ENCODE data around the gene CRBN.

CRBN gene

GRCh38 chr3:3179407-3180094 is at the start of gene CRBN:
Gene CRBN (minus strand): TSS chr3:3179691. CDS start chr3:3179687, 4 bp downstream.
- H3K4me3 ChIP-seq (ENCODE audit: low read length) = peak within 1 kb of the TSS; percentile 99
- TF ChIP-seq ZNF274 (IDR thresholded peaks at IDR 0.05; ENCODE audit: low read depth, low read length) = no peak

- TF ChIP-seq ZNF274 (IDR thresholded peaks at IDR 0.05; ENCODE audit: low read depth, low read length) = no peak
- H3K4me3 ChIP-seq (ENCODE audit: low read length) = no peak overlapping the region
Observed at GRCh38 chr3:3227640-3228039, 48.1 kb upstream of the CRBN start.

GRCh38 chr3:3221528-3221927 is 42.0 kb upstream of the CRBN start:
- TF ChIP-seq ZNF274 (IDR thresholded peaks at IDR 0.05; ENCODE audit: low read depth, low read length) = no peak
- H3K4me3 ChIP-seq (ENCODE audit: low read length) = no peak overlapping the region

DNA sequence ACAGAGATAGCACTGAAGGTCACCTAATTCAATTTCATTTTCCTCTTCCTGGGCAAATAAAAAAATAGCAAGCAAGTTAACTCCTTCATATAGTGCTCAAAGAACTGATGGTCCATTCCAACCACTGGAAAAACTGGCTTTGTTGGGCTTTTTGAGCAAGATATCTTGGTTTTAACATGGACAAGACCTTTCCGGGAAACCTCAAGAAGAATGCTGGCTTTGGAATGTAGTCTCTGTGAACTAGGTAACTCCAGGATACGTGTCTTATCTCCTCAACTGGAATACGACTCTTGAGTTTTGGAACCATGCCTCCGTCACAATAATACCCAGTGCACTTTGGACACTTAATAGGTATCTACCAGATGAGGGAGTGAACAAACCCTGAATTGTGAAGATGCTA is 36.9 kb upstream of the CRBN start:
- H3K4me3 ChIP-seq (ENCODE audit: low read length) = no peak overlapping the region

GRCh38 chr3:3212781-3213440 is 33.4 kb upstream of the CRBN start:
- TF ChIP-seq ZNF274 (IDR thresholded peaks at IDR 0.05; ENCODE audit: low read depth, low read length) = no peak
- H3K4me3 ChIP-seq (ENCODE audit: low read length) = no peak overlapping the region

More for the DNA sequence above, 36.9 kb upstream of the CRBN start:
- no peak for TF ChIP-seq ZNF274 (IDR thresholded peaks at IDR 0.05; ENCODE audit: low read depth, low read length)

- TF ChIP-seq ZNF274 (IDR thresholded peaks at IDR 0.05; ENCODE audit: low read depth, low read length) = no peak
- H3K4me3 ChIP-seq (ENCODE audit: low read length) = no peak overlapping the region
Observed at GRCh38 chr3:3209714-3210113, 30.2 kb upstream of the CRBN start.

DNA sequence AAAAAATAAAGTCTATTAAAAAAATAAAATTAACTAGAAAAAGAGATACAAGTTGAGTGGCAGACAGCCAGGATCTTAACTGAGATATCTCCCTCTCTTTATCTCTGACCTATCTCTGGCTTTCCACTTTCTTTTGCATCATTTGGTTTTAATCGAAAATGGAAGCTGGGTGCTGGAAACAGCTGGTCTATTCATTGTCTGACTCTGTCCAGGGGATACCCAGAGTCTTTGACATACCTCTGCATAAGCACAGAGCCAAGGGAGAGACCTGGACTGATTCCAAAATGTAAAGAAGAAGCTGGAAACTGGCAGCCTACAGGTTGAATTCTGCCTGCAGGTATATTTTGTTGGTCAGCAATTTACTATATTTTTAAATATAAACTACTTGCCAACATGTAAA is 29.6 kb upstream of the CRBN start:
- no peak overlapping the region for H3K4me3 ChIP-seq (ENCODE audit: low read length)
- TF ChIP-seq ZNF274 (IDR thresholded peaks at IDR 0.05; ENCODE audit: low read depth, low read length) = no peak

DNA sequence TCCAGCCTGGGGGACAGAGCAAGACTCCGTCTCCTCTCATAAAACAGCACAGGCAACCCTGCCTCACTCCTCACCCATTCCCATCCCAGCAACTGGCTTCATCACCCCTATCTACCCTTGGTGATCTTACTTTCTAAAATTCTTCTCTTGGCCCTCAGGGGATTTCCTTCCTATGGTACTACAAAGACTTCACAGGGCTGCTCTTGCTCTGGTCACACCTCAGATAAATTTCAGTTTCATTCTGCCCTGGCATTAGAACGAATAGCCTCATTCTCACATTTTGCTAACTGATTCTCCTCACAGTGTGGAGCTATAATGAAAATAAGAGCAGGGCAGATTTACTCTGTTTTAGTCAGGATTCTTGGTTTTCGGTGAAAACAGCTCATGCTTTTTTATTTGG is 22.1 kb upstream of the CRBN start:
- TF ChIP-seq ZNF274 (IDR thresholded peaks at IDR 0.05; ENCODE audit: low read depth, low read length) = no peak
- no peak overlapping the region for H3K4me3 ChIP-seq (ENCODE audit: low read length)

GRCh38 chr3:3200632-3201212 is 21.2 kb upstream of the CRBN start:
- no peak for TF ChIP-seq ZNF274 (IDR thresholded peaks at IDR 0.05; ENCODE audit: low read depth, low read length)
- H3K4me3 ChIP-seq (ENCODE audit: low read length) = no peak overlapping the region

DNA sequence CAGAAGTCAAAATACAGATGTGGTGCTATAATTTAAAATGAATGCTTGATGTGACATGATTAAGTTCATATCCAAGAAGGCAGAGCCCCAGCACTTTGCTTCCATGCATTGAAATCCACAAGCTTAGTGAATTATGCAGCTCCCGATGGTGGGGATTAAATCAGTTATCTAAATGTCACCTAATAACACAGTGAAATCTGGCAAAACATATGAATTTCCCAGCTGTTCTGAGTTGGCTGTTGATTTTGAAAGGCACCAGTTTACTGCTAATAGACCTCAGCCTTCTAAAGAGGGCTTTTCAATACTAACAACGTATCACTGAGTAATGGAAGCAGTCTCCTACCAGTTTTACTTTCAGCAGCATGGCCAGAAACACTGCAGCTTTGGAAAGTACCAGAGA is 19.8 kb upstream of the CRBN start:
- no peak overlapping the region for H3K4me3 ChIP-seq (ENCODE audit: low read length)
- TF ChIP-seq ZNF274 (IDR thresholded peaks at IDR 0.05; ENCODE audit: low read depth, low read length) = no peak

GRCh38 chr3:3196148-3196861 is 16.8 kb upstream of the CRBN start:
- TF ChIP-seq ZNF274 (IDR thresholded peaks at IDR 0.05; ENCODE audit: low read depth, low read length) = no peak

DNA sequence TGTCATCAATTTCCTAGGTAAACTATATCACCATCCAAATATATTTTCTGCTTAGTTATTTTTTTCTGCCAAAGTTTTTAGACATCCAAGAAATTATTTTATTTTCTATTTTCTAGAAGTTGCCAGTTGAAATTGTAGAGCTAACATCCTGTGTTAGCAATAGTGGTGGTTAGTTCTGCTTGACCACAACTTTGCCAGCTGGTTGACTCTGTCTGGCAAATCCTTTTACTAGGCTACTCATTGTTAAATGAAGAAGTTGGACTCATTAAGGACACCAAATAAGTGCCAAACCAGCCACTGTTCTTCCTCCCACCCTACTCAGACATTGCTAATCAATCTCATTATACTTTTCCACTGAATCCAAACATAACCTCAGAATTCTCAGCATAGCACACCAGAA is 15.4 kb upstream of the CRBN start:
- no peak overlapping the region for H3K4me3 ChIP-seq (ENCODE audit: low read length)
- no peak for TF ChIP-seq ZNF274 (IDR thresholded peaks at IDR 0.05; ENCODE audit: low read depth, low read length)

More at GRCh38 chr3:3196148-3196861, 16.8 kb upstream of the CRBN start:
- H3K4me3 ChIP-seq (ENCODE audit: low read length) = no peak overlapping the region

DNA sequence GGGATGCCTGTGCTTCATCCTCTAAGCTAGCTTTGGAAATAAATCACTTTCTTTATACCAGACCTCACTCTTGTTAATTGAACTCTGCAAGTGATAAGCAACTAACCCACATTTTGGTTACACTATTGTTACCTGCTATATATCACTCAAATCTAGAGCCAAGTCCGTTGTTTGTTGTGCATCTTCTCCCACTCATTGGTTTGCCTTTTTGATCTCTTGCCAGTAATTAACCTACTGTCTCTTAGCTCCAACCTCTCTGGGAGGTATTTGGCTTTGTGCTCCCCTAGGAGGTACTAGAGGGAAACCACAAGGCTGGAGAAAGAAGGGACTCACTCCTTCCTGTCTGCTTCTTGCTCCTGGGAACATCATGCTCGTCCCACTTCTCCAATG is 12.8 kb upstream of the CRBN start:
- no peak for TF ChIP-seq ZNF274 (IDR thresholded peaks at IDR 0.05; ENCODE audit: low read depth, low read length)
- H3K4me3 ChIP-seq (ENCODE audit: low read length) = no peak overlapping the region

- TF ChIP-seq ZNF274 (IDR thresholded peaks at IDR 0.05; ENCODE audit: low read depth, low read length) = no peak
- H3K4me3 ChIP-seq (ENCODE audit: low read length) = no peak overlapping the region
Observed at GRCh38 chr3:3191675-3192285, 12.3 kb upstream of the CRBN start.

Measured in GM08714 (cell line).